Measurements from ENCODE around the gene TMEM132D.

TMEM132D gene

DNA sequence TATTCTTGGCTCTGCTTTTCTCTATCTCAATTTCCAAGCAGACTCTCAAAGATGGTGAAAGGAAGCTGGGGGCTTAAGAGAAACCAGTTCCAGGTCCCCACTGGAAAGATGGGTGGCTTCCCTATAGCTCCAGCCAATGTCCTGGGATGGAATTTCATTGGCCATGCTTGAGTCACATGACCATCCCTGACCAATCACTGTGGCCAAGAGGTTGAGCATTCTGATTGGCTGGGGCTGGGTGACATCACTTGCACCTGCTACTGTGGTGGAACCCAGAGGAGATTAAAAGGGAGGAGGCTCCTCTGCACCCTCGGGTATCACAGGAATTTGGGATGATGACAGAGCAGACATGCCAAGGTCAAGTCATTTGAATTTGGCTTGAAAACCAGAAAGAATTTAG is 436.5 kb downstream of the TMEM132D start:
- H2BK5ac ChIP-seq (ENCODE audit: low read depth, low read length, poor library complexity, severe bottlenecking): no peak overlapping the region
- no peak overlapping the region for H3K4me3 ChIP-seq (ENCODE audit: insufficient read depth in 1 of 2, low read depth in 1 of 2, low read length in 2 of 2)
- no peak overlapping the region for H3K9ac ChIP-seq (ENCODE audit: low read length)
- H4K91ac ChIP-seq (ENCODE audit: low read length): no peak overlapping the region
- no peak overlapping the region for H3K27ac ChIP-seq (ENCODE audit: low read length, poor library complexity, severe bottlenecking)
- H3K18ac ChIP-seq (ENCODE audit: low read depth in 1 of 2, low read length in 2 of 2): no peak overlapping the region
- no peak for DNase-seq
- H3K9me3 ChIP-seq (ENCODE audit: control insufficient read depth, low read length): peaks cover 13% of the 10 kb centered on the region
- H3K79me1 ChIP-seq (replicated peaks; ENCODE audit: low read length, poor library complexity, severe bottlenecking): no peaks in the 10 kb centered on the region
- H2BK15ac ChIP-seq (ENCODE audit: low read depth, poor library complexity, severe bottlenecking): no peak overlapping the region
- WGBS: 50% methylated on average over 1 of the region's 1 CpG
- H4K8ac ChIP-seq (ENCODE audit: low read length): no peak overlapping the region
- H3K27me3 ChIP-seq (ENCODE audit: control insufficient read depth in 1 of 2, insufficient read depth in 1 of 2, low read length in 2 of 2): no peaks in the 10 kb centered on the region
- no peak overlapping the region for H2AK5ac ChIP-seq (ENCODE audit: low read length, severe bottlenecking)
- no peaks in the 10 kb centered on the region for H3K36me3 ChIP-seq (ENCODE audit: control insufficient read depth in 1 of 2, insufficient read depth in 2 of 2, low read depth in 1 of 2, low read length in 2 of 2)
- no peak overlapping the region for H3K4ac ChIP-seq (ENCODE audit: low read depth in 1 of 2, low read length in 2 of 2)
- H2BK12ac ChIP-seq (ENCODE audit: low read length in 2 of 2): no peak overlapping the region
- H3K23ac ChIP-seq (ENCODE audit: low read length in 2 of 2): no peak overlapping the region
- no peak overlapping the region for H2BK120ac ChIP-seq (ENCODE audit: low read depth, low read length)
- no peaks in the 10 kb centered on the region for H3K4me1 ChIP-seq (ENCODE audit: control insufficient read depth, insufficient read depth, low read depth, low read length)
- H3K4me2 ChIP-seq (ENCODE audit: low read length, poor library complexity, severe bottlenecking): no peak overlapping the region
- no peak overlapping the region for H2AFZ ChIP-seq (ENCODE audit: low read depth, low read length)
- no peak overlapping the region for H3K14ac ChIP-seq (ENCODE audit: low read length in 2 of 2)

DNA sequence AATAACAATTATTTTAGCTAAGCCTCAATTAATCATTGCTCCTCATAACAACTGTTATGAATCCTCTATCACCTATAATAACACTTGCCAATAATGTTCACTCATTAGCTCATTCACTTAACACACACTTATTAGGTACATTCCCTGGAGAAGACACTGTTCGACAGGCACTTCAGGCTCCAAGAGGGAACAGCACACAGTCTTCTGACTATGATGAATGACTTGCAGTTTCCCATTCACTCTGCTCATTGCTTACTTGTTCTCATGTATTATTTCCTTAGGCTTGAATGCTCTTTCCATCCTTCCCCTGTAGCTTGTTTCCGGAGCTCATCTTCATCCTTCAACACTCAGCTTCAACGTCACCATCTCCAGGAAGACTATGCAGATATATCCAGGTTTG is 437.3 kb downstream of the TMEM132D start:
- no peak overlapping the region for H2AFZ ChIP-seq (ENCODE audit: low read depth, low read length)
- WGBS: 75% methylated on average over 3 of the region's 3 CpGs
- H2BK15ac ChIP-seq (ENCODE audit: low read depth, poor library complexity, severe bottlenecking): no peak overlapping the region
- H4K8ac ChIP-seq (ENCODE audit: low read length): no peak overlapping the region
- no peak overlapping the region for H3K4me3 ChIP-seq (ENCODE audit: insufficient read depth in 1 of 2, low read depth in 1 of 2, low read length in 2 of 2)
- H2BK120ac ChIP-seq (ENCODE audit: low read depth, low read length): no peak overlapping the region
- H2BK12ac ChIP-seq (ENCODE audit: low read length in 2 of 2): no peak overlapping the region
- no peak overlapping the region for H3K4ac ChIP-seq (ENCODE audit: low read depth in 1 of 2, low read length in 2 of 2)
- no peak overlapping the region for H3K9ac ChIP-seq (ENCODE audit: low read length)
- H4K91ac ChIP-seq (ENCODE audit: low read length): no peak overlapping the region
- H3K27ac ChIP-seq (ENCODE audit: low read length, poor library complexity, severe bottlenecking): no peak overlapping the region
- no peak overlapping the region for H3K23ac ChIP-seq (ENCODE audit: low read length in 2 of 2)
- no peak overlapping the region for H2BK5ac ChIP-seq (ENCODE audit: low read depth, low read length, poor library complexity, severe bottlenecking)
- H3K79me1 ChIP-seq (replicated peaks; ENCODE audit: low read length, poor library complexity, severe bottlenecking): no peaks in the 10 kb centered on the region
- H3K4me2 ChIP-seq (ENCODE audit: low read length, poor library complexity, severe bottlenecking): no peak overlapping the region
- H3K9me3 ChIP-seq (ENCODE audit: control insufficient read depth, low read length): peaks cover 13% of the 10 kb centered on the region
- no peak overlapping the region for H3K18ac ChIP-seq (ENCODE audit: low read depth in 1 of 2, low read length in 2 of 2)
- no peaks in the 10 kb centered on the region for H3K36me3 ChIP-seq (ENCODE audit: control insufficient read depth in 1 of 2, insufficient read depth in 2 of 2, low read depth in 1 of 2, low read length in 2 of 2)
- no peak for DNase-seq
- no peak overlapping the region for H2AK5ac ChIP-seq (ENCODE audit: low read length, severe bottlenecking)
- no peak overlapping the region for H3K14ac ChIP-seq (ENCODE audit: low read length in 2 of 2)
- no peaks in the 10 kb centered on the region for H3K4me1 ChIP-seq (ENCODE audit: control insufficient read depth, insufficient read depth, low read depth, low read length)
- H3K27me3 ChIP-seq (ENCODE audit: control insufficient read depth in 1 of 2, insufficient read depth in 1 of 2, low read length in 2 of 2): no peaks in the 10 kb centered on the region

DNA sequence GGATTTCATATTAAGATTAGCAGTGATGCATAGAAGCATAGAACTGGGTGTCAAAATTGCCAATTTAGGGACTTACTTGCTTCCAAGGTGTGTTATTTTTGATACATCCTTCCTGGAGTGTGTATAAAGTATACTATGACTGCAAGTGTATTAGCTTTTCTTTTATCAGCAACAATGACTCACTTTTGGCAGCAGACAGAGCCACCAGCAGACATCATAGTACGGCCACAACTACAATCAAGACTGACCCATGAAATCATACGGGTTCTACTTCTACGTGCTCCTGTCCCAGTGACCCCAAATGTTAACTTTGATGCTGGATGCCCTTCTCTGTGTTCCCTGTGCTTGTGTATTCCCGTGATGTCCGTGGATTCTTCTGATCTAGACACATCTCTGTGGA is 443.9 kb downstream of the TMEM132D start:
- no peak for DNase-seq
- H3K4me1 ChIP-seq (ENCODE audit: control insufficient read depth, insufficient read depth, low read depth, low read length): peaks cover 1% of the 10 kb centered on the region
- H3K9ac ChIP-seq (ENCODE audit: low read length): no peak overlapping the region
- H2AFZ ChIP-seq (ENCODE audit: low read depth, low read length): no peak overlapping the region
- no peak overlapping the region for H2BK120ac ChIP-seq (ENCODE audit: low read depth, low read length)
- H3K14ac ChIP-seq (ENCODE audit: low read length in 2 of 2): no peak overlapping the region
- H3K4me2 ChIP-seq (ENCODE audit: low read length, poor library complexity, severe bottlenecking): no peak overlapping the region
- no peak overlapping the region for H2BK12ac ChIP-seq (ENCODE audit: low read length in 2 of 2)
- H3K4me3 ChIP-seq (ENCODE audit: insufficient read depth in 1 of 2, low read depth in 1 of 2, low read length in 2 of 2): no peak overlapping the region
- H3K23ac ChIP-seq (ENCODE audit: low read length in 2 of 2): no peak overlapping the region
- no peaks in the 10 kb centered on the region for H3K36me3 ChIP-seq (ENCODE audit: control insufficient read depth in 1 of 2, insufficient read depth in 2 of 2, low read depth in 1 of 2, low read length in 2 of 2)
- H4K91ac ChIP-seq (ENCODE audit: low read length): no peak overlapping the region
- no peak overlapping the region for H2BK5ac ChIP-seq (ENCODE audit: low read depth, low read length, poor library complexity, severe bottlenecking)
- no peak overlapping the region for H3K18ac ChIP-seq (ENCODE audit: low read depth in 1 of 2, low read length in 2 of 2)
- no peaks in the 10 kb centered on the region for H3K79me1 ChIP-seq (replicated peaks; ENCODE audit: low read length, poor library complexity, severe bottlenecking)
- no peak overlapping the region for H3K27ac ChIP-seq (ENCODE audit: low read length, poor library complexity, severe bottlenecking)
- no peak overlapping the region for H2AK5ac ChIP-seq (ENCODE audit: low read length, severe bottlenecking)
- no peaks in the 10 kb centered on the region for H3K27me3 ChIP-seq (ENCODE audit: control insufficient read depth in 1 of 2, insufficient read depth in 1 of 2, low read length in 2 of 2)
- H2BK15ac ChIP-seq (ENCODE audit: low read depth, poor library complexity, severe bottlenecking): no peak overlapping the region
- H3K4ac ChIP-seq (ENCODE audit: low read depth in 1 of 2, low read length in 2 of 2): no peak overlapping the region
- H4K8ac ChIP-seq (ENCODE audit: low read length): no peak overlapping the region
- H3K9me3 ChIP-seq (ENCODE audit: control insufficient read depth, low read length): peaks cover 12% of the 10 kb centered on the region
- WGBS: 67% methylated on average over 4 of the region's 5 CpGs

DNA sequence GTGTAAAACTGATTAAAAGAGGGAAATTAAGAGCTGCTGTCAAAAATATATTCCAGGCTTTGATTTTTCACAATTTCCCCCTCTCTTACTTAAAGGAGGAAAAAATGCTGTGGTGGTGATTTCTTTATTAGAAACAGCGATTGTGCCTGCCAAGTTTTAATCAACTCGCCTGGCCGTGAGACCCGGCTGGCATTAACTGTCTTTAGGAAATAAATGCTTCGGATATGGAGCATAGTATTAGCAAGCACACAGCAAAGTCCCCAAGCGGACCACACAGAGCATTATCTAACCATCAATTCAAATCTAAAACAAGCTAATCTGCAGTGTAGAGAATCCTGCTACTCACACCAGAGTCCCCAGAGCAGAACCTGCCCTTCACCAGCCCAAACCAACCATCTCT is 457.1 kb downstream of the TMEM132D start:
- Histone ChIP-seq H2BK15ac (ENCODE audit: low read depth, poor library complexity, severe bottlenecking) (no peak overlapping the region), H3K9me3 (ENCODE audit: control insufficient read depth, low read length) (peaks cover 4% of the 10 kb centered on the region)
- 87% methylated on average over 6 of the region's 6 CpGs for WGBS

More for the DNA sequence above, 457.1 kb downstream of the TMEM132D start:
- Histone ChIP-seq H4K8ac (ENCODE audit: low read length) (no peak overlapping the region), H2AK5ac (ENCODE audit: low read length, severe bottlenecking) (no peak overlapping the region), H3K27ac (ENCODE audit: low read length, poor library complexity, severe bottlenecking) (no peak overlapping the region), H3K4me3 (ENCODE audit: insufficient read depth in 1 of 2, low read depth in 1 of 2, low read length in 2 of 2) (no peak overlapping the region), H3K4me1 (ENCODE audit: control insufficient read depth, insufficient read depth, low read depth, low read length) (no peaks in the 10 kb centered on the region), H2BK12ac (ENCODE audit: low read length in 2 of 2) (no peak overlapping the region), H3K23ac (ENCODE audit: low read length in 2 of 2) (no peak overlapping the region), H3K18ac (ENCODE audit: low read depth in 1 of 2, low read length in 2 of 2) (no peak overlapping the region), H3K79me1 (replicated peaks; ENCODE audit: low read length, poor library complexity, severe bottlenecking) (no peaks in the 10 kb centered on the region), H3K27me3 (ENCODE audit: control insufficient read depth in 1 of 2, insufficient read depth in 1 of 2, low read length in 2 of 2) (no peaks in the 10 kb centered on the region), H3K36me3 (ENCODE audit: control insufficient read depth in 1 of 2, insufficient read depth in 2 of 2, low read depth in 1 of 2, low read length in 2 of 2) (no peaks in the 10 kb centered on the region), H4K91ac (ENCODE audit: low read length) (no peak overlapping the region), H3K4ac (ENCODE audit: low read depth in 1 of 2, low read length in 2 of 2) (no peak overlapping the region), H3K4me2 (ENCODE audit: low read length, poor library complexity, severe bottlenecking) (no peak overlapping the region), H3K9ac (ENCODE audit: low read length) (no peak overlapping the region), H3K14ac (ENCODE audit: low read length in 2 of 2) (no peak overlapping the region), H2BK5ac (ENCODE audit: low read depth, low read length, poor library complexity, severe bottlenecking) (no peak overlapping the region), H2AFZ (ENCODE audit: low read depth, low read length) (no peak overlapping the region), H2BK120ac (ENCODE audit: low read depth, low read length) (no peak overlapping the region)
- DNase-seq: no peak

Measured in mesenchymal stem cell (in vitro differentiated cells and primary cell).